NCI-H1436 (cell line): ENCODE measurements around the gene SGMS1.
"Not testable (repeated sequence)": the region's sequence is repeated elsewhere in the genome, so short reads cannot be mapped to it uniquely, and the experiment has no call there.

Experiments
- DNase-seq: peaks from one replicate; lab custom pipeline; 2025; lab: John Stamatoyannopoulos, UW

The SGMS1 gene

GRCh38 chr10:50470345-50470744 lies 153.4 kb downstream of the SGMS1 start:
- DNase-seq = no peak

DNA sequence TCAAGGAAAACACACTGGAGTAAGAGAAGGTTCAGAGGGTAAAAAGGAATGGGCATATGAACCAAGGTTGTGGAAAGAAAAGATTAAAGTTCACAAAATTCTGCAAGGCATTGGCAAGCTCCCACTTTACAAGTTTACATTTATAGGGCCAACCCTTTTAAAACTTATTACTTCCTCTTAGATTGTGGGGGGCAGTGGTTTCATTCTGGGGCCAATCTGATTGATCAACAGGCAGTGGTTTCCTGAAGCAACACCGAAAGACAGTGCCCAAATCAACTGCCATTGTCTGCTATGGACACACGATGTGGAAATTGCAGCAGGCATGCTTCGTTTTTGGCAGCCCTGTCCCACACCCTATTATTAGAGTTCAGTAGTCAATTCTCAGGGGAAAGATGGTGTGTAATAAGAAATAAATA lies 154.0 kb downstream of the SGMS1 start:
- no peak for DNase-seq

DNA sequence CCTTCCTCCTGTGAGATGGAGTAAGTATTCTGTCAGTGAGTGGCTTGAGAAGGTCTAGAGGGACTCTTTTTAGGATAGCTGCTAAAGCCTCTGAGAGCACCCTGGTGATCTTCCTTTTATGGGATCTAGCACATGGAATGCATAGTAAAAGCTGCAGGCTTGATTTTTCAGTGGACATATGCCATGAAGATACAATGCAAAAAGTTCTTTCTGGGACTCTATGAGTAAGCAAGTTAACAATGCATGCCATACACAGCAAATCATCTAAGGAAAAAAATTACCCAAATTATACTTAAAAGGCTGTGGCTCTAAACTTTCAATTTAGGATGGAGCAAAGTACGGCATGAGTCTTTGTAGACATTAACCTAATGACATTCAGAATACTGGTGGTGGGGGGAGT lies 154.5 kb downstream of the SGMS1 start:
- DNase-seq = no peak

GRCh38 chr10:50467209-50467608 lies 156.5 kb downstream of the SGMS1 start:
- no peak for DNase-seq

DNA sequence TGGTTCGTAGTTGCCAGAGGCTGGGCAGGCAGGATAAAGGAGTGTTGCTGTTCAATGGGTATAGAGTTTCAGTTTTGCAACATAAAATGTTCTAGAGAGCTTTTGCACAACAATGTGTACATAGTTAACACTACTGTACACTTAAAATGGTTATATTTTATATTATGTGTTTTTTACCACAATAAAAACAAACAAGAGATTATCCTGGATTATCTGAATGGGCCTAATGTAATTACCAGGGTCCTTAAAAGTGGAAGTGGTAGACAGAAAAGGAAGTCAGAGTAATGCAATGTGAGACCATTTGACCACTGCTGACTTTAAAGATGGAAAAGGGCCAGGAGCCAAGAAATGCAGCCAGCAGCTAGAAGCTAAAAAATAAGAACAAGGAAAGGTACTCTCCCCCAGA lies 159.7 kb downstream of the SGMS1 start:
- DNase-seq = no peak

GRCh38 chr10:50461834-50462233 lies 161.9 kb downstream of the SGMS1 start:
- no peak for DNase-seq

DNA sequence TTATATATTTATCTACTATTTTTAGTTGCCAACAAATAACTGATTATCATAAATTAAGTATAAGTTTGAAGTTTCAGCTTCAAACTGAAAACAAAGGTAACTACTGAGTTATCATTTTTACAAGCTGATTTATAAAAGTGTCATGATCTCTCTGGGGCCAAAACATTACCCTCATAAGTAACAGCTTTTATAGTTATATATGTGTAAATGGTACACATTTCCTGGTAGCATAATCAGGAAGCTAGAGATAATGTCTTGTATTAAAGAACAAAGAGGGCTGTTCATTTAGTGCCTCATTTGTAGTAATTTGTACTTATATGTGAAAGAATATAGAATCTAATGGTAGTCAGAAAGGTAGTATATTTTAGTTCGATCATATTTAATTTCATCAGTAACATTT lies 162.6 kb downstream of the SGMS1 start:
- DNase-seq = no peak

DNA sequence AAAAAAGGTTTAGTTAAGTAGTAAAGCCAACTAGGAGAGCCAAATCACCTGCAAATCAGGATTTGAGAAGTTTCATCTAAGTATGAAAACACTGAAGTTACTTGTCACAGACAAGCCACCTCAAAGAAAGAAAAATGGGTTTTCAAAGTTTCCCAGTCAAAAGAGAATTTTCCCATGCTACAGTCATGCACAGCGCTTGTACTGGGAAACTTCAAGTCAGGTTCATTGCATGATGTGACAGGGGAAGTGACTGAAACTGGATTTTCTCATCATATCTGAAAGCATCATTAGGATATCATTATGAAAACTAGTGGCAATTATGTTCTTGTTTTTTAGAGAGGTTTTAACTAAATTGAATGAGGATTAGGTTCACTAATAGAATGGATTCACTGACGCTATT lies 167.0 kb downstream of the SGMS1 start:
- DNase-seq = no peak

GRCh38 chr10:50453940-50454339 lies 169.8 kb downstream of the SGMS1 start:
- no peak for DNase-seq

- DNase-seq = no peak
Measured at GRCh38 chr10:50452603-50453002, 171.2 kb downstream of the SGMS1 start.

GRCh38 chr10:50447691-50448090 lies 176.1 kb downstream of the SGMS1 start:
- no peak for DNase-seq

GRCh38 chr10:50445777-50446176 lies 178.0 kb downstream of the SGMS1 start:
- not testable (repeated sequence) for DNase-seq

DNA sequence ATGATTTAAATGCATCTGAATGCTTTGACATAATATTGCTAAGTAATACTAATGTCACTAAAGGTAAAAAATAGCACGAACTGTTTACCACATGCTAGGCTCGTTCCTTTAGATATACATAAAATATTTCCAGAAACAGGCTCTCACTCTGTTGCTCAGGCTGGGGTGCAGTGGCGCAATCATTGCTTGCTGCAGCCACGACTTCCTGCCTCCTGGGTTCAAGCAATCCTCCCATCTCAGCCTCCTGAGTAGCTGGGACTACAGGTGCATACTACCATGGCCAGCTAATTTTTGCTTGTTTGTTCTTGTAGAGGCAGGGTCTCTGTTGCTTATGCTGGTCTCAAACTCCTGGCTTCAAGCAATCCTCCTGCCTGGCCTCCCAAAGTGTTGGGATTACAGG lies 183.3 kb downstream of the SGMS1 start:
- DNase-seq = no peak

- DNase-seq = no peak
Measured at GRCh38 chr10:50439806-50440205, 183.9 kb downstream of the SGMS1 start.

DNA sequence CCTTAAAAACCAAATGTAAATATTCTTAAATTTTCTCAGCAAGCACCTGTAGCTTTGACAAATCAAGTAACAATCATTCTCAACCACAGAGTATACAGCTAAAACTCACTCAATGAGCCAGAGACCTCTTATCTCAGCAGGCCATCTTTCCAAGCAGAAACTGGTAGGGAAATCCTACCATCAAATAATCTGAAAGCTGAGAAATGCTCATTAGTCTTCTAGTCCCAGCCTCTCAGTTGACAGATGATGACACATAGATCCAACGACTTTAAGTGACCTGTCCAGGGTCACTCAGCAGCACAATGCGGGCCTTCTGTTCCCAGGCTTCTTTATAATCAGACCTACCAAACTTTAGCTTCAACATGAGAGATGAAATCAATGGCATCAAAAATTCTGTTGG lies 184.6 kb downstream of the SGMS1 start:
- no peak for DNase-seq

DNA sequence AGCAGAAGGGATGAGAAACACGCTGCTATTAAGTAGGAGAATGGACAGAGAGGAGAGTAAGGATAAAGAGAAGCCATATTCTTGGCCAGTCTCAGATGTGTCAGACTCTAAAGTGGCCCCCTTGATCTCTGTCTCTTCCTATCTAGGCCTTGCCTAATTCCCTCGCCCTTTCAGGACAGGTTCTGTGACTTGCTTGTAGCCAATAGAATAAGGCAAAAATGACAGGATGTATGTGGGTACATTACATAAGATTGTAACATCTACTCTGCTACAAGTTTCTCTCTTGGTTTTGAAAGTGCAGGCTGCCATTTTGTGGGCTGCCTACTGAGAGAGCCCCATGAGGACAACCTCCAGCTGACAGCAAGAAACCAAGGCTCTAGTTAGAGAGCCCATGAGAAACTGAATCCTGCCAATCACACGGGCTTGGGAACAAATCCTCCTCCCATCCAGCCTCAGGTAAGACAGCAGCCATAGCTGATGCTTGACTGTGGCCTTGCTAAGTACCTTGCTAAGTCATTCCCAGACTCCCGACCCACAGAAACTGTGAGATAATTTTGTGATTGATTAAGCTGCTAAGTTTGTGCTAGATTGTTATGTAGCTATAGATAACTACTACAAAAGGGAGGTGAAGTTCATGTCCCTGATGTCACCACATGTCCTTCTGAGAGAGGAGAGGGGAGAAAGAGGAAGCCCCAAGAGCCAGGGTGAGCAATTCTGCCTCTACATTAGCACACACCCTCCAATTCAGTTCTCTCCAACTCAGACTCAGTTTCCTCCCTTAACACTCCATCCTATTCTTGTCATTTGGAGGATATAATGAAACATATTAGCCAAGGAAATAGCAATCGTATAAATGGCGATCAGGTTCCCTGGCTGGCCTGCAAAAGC lies 185.5 kb downstream of the SGMS1 start:
- DNase-seq = no peak

- no peak for DNase-seq
Measured at GRCh38 chr10:50437248-50437647, 186.5 kb downstream of the SGMS1 start.

- no peak for DNase-seq
Measured at GRCh38 chr10:50436805-50437204, 187.0 kb downstream of the SGMS1 start.

DNA sequence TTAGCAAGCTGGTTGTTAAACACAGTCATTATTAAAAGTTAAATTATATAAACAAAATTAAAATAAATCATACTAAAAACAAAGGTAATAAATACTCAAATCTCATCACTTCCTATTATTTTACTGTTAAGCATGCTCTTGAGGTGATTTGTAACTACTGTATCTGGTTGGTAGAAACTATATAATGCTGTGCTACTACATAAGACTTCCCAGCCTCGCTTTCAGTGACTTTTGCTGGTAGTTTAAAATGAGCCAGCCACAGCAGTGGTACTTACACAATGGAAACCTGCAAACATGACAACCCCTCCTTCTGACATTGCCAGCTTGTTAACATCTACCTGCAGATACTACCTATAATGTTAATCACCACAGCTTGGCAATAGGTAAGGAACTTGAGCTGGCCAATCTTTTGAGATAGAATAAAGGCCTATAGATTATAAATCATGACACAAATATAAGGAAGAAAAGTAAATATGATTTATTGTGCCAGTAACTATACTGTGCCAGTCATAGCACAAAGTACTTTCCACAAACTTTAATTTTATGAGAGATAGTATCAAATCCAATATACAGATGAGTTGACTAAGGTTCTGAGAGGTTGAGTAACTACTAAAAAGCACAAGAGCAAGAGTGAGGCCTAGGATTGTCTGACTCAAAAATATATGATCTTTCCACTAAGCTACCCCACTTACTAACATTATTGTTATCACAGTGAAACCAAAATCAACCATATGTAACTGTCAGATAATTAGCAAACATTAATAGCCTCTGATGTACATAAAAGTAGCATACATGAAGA lies 191.3 kb downstream of the SGMS1 start:
- DNase-seq = no peak

DNA sequence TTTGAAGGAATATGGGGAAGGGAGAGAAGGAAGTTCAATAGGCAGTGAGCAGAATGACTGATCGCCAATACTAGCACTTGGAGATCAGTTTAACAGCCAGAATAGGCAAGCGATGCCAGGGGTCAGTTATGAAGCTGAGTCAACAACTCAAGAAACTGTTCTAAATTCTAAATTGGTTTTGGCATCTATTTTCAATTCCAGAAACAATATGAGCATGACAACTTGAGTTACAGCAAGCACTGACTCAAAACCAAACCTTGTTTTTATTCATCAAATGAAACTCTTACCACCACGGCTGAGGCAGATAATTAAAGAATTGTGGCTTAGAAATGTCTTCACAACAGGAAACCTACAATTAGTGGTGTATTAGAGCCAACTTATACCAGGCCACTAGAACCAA lies 192.0 kb downstream of the SGMS1 start:
- no peak for DNase-seq

DNA sequence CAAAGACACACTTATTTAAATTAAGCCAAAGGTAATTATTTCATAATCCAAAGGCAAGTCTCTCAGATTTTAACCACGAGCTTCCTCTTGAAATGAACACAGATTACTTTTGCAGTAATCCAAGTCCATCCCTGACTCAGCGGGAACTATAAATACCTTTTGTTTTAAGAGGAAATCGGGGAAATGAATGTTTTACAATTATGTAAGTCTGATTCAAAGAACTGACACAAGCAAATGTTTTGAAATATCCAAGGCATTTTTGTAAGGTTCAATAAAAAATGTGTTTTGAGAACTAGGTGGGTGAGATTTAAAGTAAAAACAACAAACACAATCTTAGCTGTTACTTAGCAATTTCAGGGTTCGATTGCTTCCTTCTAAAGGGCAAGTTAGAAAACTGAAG lies 192.6 kb downstream of the SGMS1 start:
- DNase-seq = no peak

GRCh38 chr10:50426485-50426884 lies 197.3 kb downstream of the SGMS1 start:
- no peak for DNase-seq

GRCh38 chr10:50425215-50425614 lies 198.5 kb downstream of the SGMS1 start:
- DNase-seq = not testable (repeated sequence)
